HepG2 (cell line): ENCODE data around the gene MICOS13. TPM values are rescaled to one million over a fixed set of nuclear protein-coding genes. Genes with fewer than 3 reads are reported as not detected.

ENCODE experiments used
- ATAC-seq: fragments of 200-7000 bp; cut with Tn5 transposase; 3 replicates; pipeline ENCODE4 v1.9.1; 2020; ENCODE audit warnings: mild to moderate bottlenecking, moderate library complexity
- BruUV-seq: library from RNA; stranded (reverse); fragments of 400-500 nt; replicated peaks from 2 replicates; lab custom pipeline; 2021; lab: Mats Ljungman, UMichigan
- CTCF ChIA-PET: fragments of 300-600 bp; formaldehyde crosslinking; extraction: SDS; loops from one replicate; lab custom pipeline; 2021; ENCODE audit warnings: low total read pairs, inconsistent platforms, low intra/inter-chr PET ratio; lab: Yijun Ruan, JAX
- POLR2A ChIA-PET: fragments of 350-600 bp; sonication (Branson Sonifier 250); formaldehyde crosslinking; loops from one replicate; lab custom pipeline; 2020; ENCODE audit warnings: antibody characterized with exemption, inconsistent platforms; lab: Yijun Ruan, JAX
- DNase-seq: peaks from one replicate; pipeline ENCODE4 v3.0.0-alpha.2; 2015; ENCODE audit warnings: low spot score
- FAIRE-seq: peaks from 3 replicates; lab custom pipeline; 2011; peaks lifted over from hg19 to GRCh38; lab: Jason Lieb, UNC
- H2AFZ ChIP-seq: one replicate; pipeline ENCODE4 v1.6.1; 2011; ENCODE audit warnings: low read length, inconsistent platforms
- H3K27ac ChIP-seq: fragments of 300-600 bp; 3 replicates; pipeline ENCODE4 v1.8.0; 2011; ENCODE audit warnings: mixed run types, mild to moderate bottlenecking, mixed read lengths, low read length, inconsistent platforms; ENCODE audit not compliant: insufficient read depth; ENCODE audit errors: extremely low read length
- H3K27me3 ChIP-seq, 2 experiments: fragments of 200-600 bp in 1 of 2; 2 replicates in 1 of 2; 3 replicates in 1 of 2; pipeline versions ENCODE4 v1.6.0 to v1.8.0; 2011; ENCODE audit warnings: low read length in 2 of 2, mild to moderate bottlenecking in 2 of 2, moderate library complexity in 2 of 2, inconsistent platforms in 1 of 2; ENCODE audit not compliant: insufficient read depth in 2 of 2, control insufficient read depth in 1 of 2
- H3K36me3 ChIP-seq, 2 experiments: fragments of 200-600 bp in 1 of 2; replicated peaks in 1 of 2; 2 replicates in 1 of 2; 3 replicates in 1 of 2; pipeline versions ENCODE4 v1.5.1 to v1.8.0; 2011; ENCODE audit warnings: low read length in 2 of 2, inconsistent platforms in 1 of 2; ENCODE audit not compliant: insufficient read depth in 2 of 2, control insufficient read depth in 1 of 2
- H3K4me1 ChIP-seq: 2 replicates; pipeline ENCODE4 v1.5.1; 2012; ENCODE audit warnings: low read length, inconsistent platforms; ENCODE audit not compliant: insufficient read depth
- H3K4me2 ChIP-seq: 2 replicates; pipeline ENCODE4 v1.6.0; 2011; ENCODE audit warnings: low read depth, low read length, inconsistent platforms
- H3K4me3 ChIP-seq, 3 experiments: fragments of 200-600 bp in 1 of 3; sonication (generic), shearing (Covaris generic) in 1 of 3; replicated peaks in 1 of 3; 2 replicates each; pipeline ENCODE4 v1.5.1; 2011 to 2016; ENCODE audit warnings: low read length in 3 of 3, inconsistent platforms in 2 of 3, low read depth in 2 of 3, mild to moderate bottlenecking in 2 of 3, control low read depth in 1 of 3, mixed read lengths in 1 of 3; ENCODE audit not compliant: insufficient read depth in 1 of 3
- H3K79me2 ChIP-seq: one replicate; pipeline ENCODE4 v1.6.1; 2011; ENCODE audit warnings: low read length, inconsistent platforms; ENCODE audit not compliant: insufficient read depth
- H3K9ac ChIP-seq: 2 replicates; pipeline ENCODE4 v1.6.0; 2011; ENCODE audit warnings: mild to moderate bottlenecking, low read depth, low read length, inconsistent platforms; ENCODE audit not compliant: insufficient read depth
- H3K9me3 ChIP-seq: 2 replicates; pipeline ENCODE4 v1.5.1; 2012; ENCODE audit warnings: mild to moderate bottlenecking, low read length
- H4K20me1 ChIP-seq: 2 replicates; pipeline ENCODE4 v1.6.0; 2011; ENCODE audit warnings: inconsistent platforms, mild to moderate bottlenecking, low read length, moderate library complexity; ENCODE audit not compliant: insufficient read depth
- ARID3A ChIP-seq: IDR thresholded peaks from 2 replicates; pipeline ENCODE4 v1.6.1; 2012; ENCODE audit warnings: low read depth, low read length, improper control_type of control experiment
- HNRNPL ChIP-seq: fragments of 200-400 bp; formaldehyde crosslinking; IDR thresholded peaks from 2 replicates; pipeline ENCODE4 v1.6.1; 2017; ENCODE audit warnings: mild to moderate bottlenecking, low read depth, low read length
- KDM2A ChIP-seq: sonication (generic); formaldehyde crosslinking; IDR thresholded peaks from 2 replicates; pipeline ENCODE4 v1.4.0; 2020; ENCODE audit warnings: low read depth, missing genetic modification reagents, borderline replicate concordance
- KLF13 ChIP-seq: sonication (generic); formaldehyde crosslinking; IDR thresholded peaks from 2 replicates; pipeline ENCODE4 v1.4.0; 2020; ENCODE audit warnings: mild to moderate bottlenecking, missing genetic modification reagents
- NR2C2 ChIP-seq: sonication (generic); formaldehyde crosslinking; IDR thresholded peaks from 2 replicates; pipeline ENCODE4 v1.4.0; 2020; ENCODE audit warnings: missing genetic modification reagents, mild to moderate bottlenecking, moderate library complexity, borderline replicate concordance
- POLR2A ChIP-seq, 2 experiments: IDR thresholded peaks; 2 replicates each; pipeline ENCODE4 v1.6.1; 2011; ENCODE audit warnings: low read depth in 2 of 2, low read length in 2 of 2, mild to moderate bottlenecking in 1 of 2, moderate library complexity in 1 of 2; ENCODE audit not compliant: insufficient read depth in 1 of 2
- POLR2G ChIP-seq: fragments of 200-400 bp; formaldehyde crosslinking; IDR thresholded peaks from 2 replicates; pipeline ENCODE4 v1.6.1; 2018; ENCODE audit warnings: mild to moderate bottlenecking, low read depth, low read length, moderate library complexity
- RELA ChIP-seq: sonication (generic); formaldehyde crosslinking; IDR thresholded peaks from 2 replicates; pipeline ENCODE4 v1.4.0; 2020; ENCODE audit warnings: missing genetic modification reagents
- SAP130 ChIP-seq: IDR thresholded peaks from 2 replicates; pipeline ENCODE4 v1.6.1; 2016; ENCODE audit warnings: low read depth
- ZBTB1 ChIP-seq: sonication (generic); formaldehyde crosslinking; IDR thresholded peaks from 2 replicates; pipeline ENCODE4 v1.4.0; 2020; ENCODE audit warnings: missing genetic modification reagents, borderline replicate concordance
- ZNF280B ChIP-seq: sonication (generic); formaldehyde crosslinking; IDR thresholded peaks from 2 replicates; pipeline ENCODE4 v1.5.0; 2020; ENCODE audit warnings: missing genetic modification reagents, mild to moderate bottlenecking, borderline replicate concordance
- ZNF577 ChIP-seq: sonication (generic); formaldehyde crosslinking; IDR thresholded peaks from 2 replicates; pipeline ENCODE4 v1.4.0; 2020; ENCODE audit warnings: mild to moderate bottlenecking, low read depth, missing genetic modification reagents, borderline replicate concordance
- WGBS: methylation state at CpG from one replicate; pipeline ENCODE4 v1.1.6; 2017; ENCODE audit warnings: low lambda C conversion rate; 5-methylcytosine and 5-hydroxymethylcytosine counted together
- in situ Hi-C: cut with HindIII; loops from 2 replicates; pipeline ENCODE4 v1.10.0; 2017; ENCODE audit warnings: low pct_unique_long_range_greater_than_20kb; ENCODE audit not compliant: extremely low pct_ligation_motif_present
- intact Hi-C: fragments of 100-400 bp; cut with micrococcal nuclease; formaldehyde crosslinking; loops from one replicate; pipeline ENCODE4 v1.10.0; 2022; ENCODE audit not compliant: unreplicated experiment
- polyA plus RNA-seq, 8 experiments: library from polyadenylated mRNA; depleted of rRNA in 3 of 8; stranded (reverse) in 7 of 8; unstranded in 1 of 8; fragments of >200 nt; fragmentation: Illumina TruSeq in 4 of 8; extraction: Trizol in 4 of 8; gene quantifications; 2 replicates each; pipeline versions ENCODE4 v1.2.1 to v1.2.3, GENCODE V29; 2011 to 2016; ENCODE audit warnings: low read depth in 4 of 8, missing spikeins in 1 of 8, mixed read lengths in 1 of 8; ENCODE audit not compliant: insufficient read depth in 1 of 8
- total RNA-seq, 5 experiments: library from RNA; depleted of rRNA; stranded (reverse); fragments of >200 nt; fragmentation: Illumina TruSeq; extraction: Trizol; gene quantifications; 2 replicates each; pipeline ENCODE4 v1.2.3, GENCODE V29; 2016; ENCODE audit warnings: low read depth in 1 of 5

The MICOS13 gene
- total and polyA plus RNA-seq, 2 of the 13 experiments (the other 11 are each of a cell fraction or from before 2014, with no cell fraction given): 28.8 to 35.4 TPM

- TF ChIP-seq ARID3A (no peak), HNRNPL (0 out of 2 replicates have a peak, but pooled peaks have one; percentile 50), ZNF577 (CRISPR knock-in tag) (no peak), KDM2A (CRISPR knock-in tag) (no peak), SAP130 (CRISPR knock-in tag) (no peak), NR2C2 (CRISPR knock-in tag) (0 out of 2 replicates have a peak, but pooled peaks have one; percentile 23), RELA (CRISPR knock-in tag) (no peak), KLF13 (CRISPR knock-in tag) (no peak), ZBTB1 (CRISPR knock-in tag) (no peak)
These were observed 16.1 kb upstream of the MICOS13 start (continued) for GRCh38 chr19:5696196-5697021.

- 94% methylated on average over 9 of the region's 28 CpGs for WGBS
- Histone ChIP-seq H4K20me1 (peaks cover 36% of the 10 kb centered on the region), H3K79me2 (peaks cover 29% of the 10 kb centered on the region)
- DNase-seq: no peak
- CTCF ChIA-PET: no interaction called here
- intact Hi-C loops: no loop called here
- ATAC-seq: no peak
- TF ChIP-seq POLR2G (peak; percentile 3; the same call in 1 of the 2 replicates), POLR2A (IDR thresholded peaks at IDR 0.05; ENCODE audit: insufficient read depth in 1 of 2, low read depth in 2 of 2, low read length in 2 of 2) (peak in 1 of 2 experiments; percentile 23; a peak in 1 of 4 replicates), ZNF280B (no peak)
- TF ChIP-seq, all 625 proteins: peak for 2
- no peak overlapping the region for H3K9ac ChIP-seq
- no TSS peak for BruUV-seq
- no peak overlapping the region for H3K4me2 ChIP-seq
- peaks cover 36 to 79% of the 10 kb centered on the region in 2 experiments for H3K36me3 ChIP-seq
- in situ Hi-C loops: no loop called here
- no peak for FAIRE-seq
- no peak overlapping the region for H3K4me3 ChIP-seq
- no peak overlapping the region for H3K27ac ChIP-seq
- peaks cover 14% of the 10 kb centered on the region; the same call in 1 of the 2 replicates for H3K4me1 ChIP-seq
- POLR2A ChIA-PET: interaction anchor here (1.2 to 1.4 kb wide), 2 partner anchors 23 to 25 kb away, joined by 4 to 9 read pairs; partner anchors contain the start of genes CATSPERD and LONP1
- H2AFZ ChIP-seq: no peak overlapping the region
- no peaks in the 10 kb centered on the region for H3K9me3 ChIP-seq
- H3K27me3 ChIP-seq: no peaks in the 10 kb centered on the region; a peak in 1 of 5 replicates
These were observed 15.4 kb upstream of the MICOS13 start for GRCh38 chr19:5695649-5696195.
